ENCODE results near the gene USP28. TPM values are rescaled to one million over a fixed set of nuclear protein-coding genes. Genes with fewer than 3 reads are reported as not detected.
A peak's percentile ranks its signal among the peaks of the same experiment; 100 is the strongest.

USP28 gene
- total and polyA plus RNA-seq, 11 donors, result 28.8 to 172 (median 122) TPM

DNA sequence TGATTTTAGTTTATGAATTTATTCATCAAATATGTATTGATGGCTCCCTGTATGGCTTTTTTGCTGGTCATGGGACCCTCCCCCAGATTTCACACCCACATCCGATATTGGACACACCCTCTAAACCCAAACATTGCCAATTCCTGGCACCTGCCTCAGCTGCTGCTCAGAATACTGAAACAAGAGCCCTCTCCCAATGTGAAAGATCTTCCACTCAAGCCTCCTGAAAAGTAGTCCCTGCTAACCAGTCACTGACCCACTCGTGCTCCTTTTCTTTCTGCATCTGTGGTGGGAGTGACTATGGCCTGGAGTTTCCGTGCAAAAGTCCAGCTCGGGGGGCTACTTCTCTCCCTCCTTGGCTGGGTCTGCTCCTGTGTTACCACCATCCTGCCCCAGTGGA, 95.9 kb downstream of the USP28 start, which contains the start of gene CLDN25:
Gene CLDN25, plus strand, starts transcription at position 301 of the 400 bp plus-strand sequence. Its CDS starts 0 bp downstream, at position 301.
- peak within 1 kb of the TSS in 3 of 12 donors; percentile 60 to 69 (median 66) for H3K27ac ChIP-seq
- no peak for TF ChIP-seq POLR2A (IDR thresholded peaks at IDR 0.05)
- TF ChIP-seq, protein P1, sequence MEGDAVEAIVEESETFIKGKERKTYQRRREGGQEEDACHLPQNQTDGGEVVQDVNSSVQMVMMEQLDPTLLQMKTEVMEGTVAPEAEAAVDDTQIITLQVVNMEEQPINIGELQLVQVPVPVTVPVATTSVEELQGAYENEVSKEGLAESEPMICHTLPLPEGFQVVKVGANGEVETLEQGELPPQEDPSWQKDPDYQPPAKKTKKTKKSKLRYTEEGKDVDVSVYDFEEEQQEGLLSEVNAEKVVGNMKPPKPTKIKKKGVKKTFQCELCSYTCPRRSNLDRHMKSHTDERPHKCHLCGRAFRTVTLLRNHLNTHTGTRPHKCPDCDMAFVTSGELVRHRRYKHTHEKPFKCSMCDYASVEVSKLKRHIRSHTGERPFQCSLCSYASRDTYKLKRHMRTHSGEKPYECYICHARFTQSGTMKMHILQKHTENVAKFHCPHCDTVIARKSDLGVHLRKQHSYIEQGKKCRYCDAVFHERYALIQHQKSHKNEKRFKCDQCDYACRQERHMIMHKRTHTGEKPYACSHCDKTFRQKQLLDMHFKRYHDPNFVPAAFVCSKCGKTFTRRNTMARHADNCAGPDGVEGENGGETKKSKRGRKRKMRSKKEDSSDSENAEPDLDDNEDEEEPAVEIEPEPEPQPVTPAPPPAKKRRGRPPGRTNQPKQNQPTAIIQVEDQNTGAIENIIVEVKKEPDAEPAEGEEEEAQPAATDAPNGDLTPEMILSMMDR (IDR thresholded peaks at IDR 0.05), result no peak
- no peaks in the 10 kb centered on the region for H3K9me3 ChIP-seq
- intact Hi-C loops (cut with DNase I), result no loop called here
- no peak for ATAC-seq
- H3K36me3 ChIP-seq, result no peaks in the 10 kb centered on the region
- peaks cover 0 to 8% (median 0%) of the 10 kb centered on the region in 9 donors for H3K27me3 ChIP-seq
- no peak within 1 kb of the TSS for H3K4me3 ChIP-seq
- 80 to 93% (median 87%) methylated on average over 4 of the region's 4 CpGs for WGBS, 4 donors
- DNase-seq, result no peak
- peaks cover 0 to 18% (median 6%) of the 10 kb centered on the region in 12 donors for H3K4me1 ChIP-seq

DNA sequence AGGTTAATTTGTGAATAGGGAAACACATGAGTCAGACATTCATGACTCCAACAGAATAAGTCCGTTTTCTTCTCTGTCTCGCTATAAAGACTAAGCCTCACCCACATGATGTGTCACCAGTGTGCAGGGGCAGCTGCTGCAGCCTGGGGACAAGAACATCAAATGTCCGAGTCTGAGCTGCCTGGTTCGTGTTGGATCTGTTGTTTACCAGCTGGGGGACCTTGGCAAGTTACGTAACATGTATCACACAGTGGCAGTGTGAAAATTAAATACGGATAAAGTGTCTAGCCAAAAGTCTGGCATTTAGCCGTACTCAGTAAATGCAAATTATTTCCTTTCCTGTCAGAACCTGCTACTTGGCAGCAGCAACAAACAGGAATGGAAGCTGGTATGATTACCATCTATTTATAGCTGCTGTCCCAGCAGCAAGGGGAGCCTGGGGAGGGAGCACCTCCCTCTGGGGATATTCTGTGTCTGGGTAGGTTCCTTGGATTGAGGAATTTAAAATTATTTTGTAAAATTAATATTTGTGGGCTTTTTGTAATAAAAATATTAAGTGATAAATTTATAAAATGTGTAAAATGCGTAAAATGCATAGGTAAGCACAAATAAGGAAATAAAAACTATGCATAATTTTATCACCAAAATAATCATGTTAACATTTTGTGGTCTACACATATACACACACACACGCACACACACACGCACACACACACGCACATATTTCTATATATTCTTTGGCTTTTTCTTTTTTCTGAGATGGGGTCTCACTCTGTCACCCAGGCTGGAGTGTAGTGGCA, 97.1 kb downstream of the USP28 start:
- peaks cover 0 to 21% (median 6%) of the 10 kb centered on the region in 12 donors for H3K4me1 ChIP-seq
- 29 to 38% (median 33%) methylated on average over 11 of the region's 11 CpGs for WGBS, 4 donors
- H3K27ac ChIP-seq, result peak overlapping the region; percentile 30 to 77 (median 64)
- TF ChIP-seq, protein P1 (IDR thresholded peaks at IDR 0.05), result peak in 1 of 12 donors; percentile 13
- no peak for TF ChIP-seq POLR2A (IDR thresholded peaks at IDR 0.05)
- DNase-seq, result peak in 4 of 5 donors; percentile 30 to 42 (median 40)
- intact Hi-C loops (cut with DNase I), result no loop called here
- H3K4me3 ChIP-seq, result peak overlapping the region in 8 of 12 donors; percentile 4 to 23 (median 19)
- H3K27me3 ChIP-seq, result peaks cover 0 to 8% (median 0%) of the 10 kb centered on the region in 9 donors
- ATAC-seq, result peak; percentile 50 to 66 (median 59)
- H3K9me3 ChIP-seq, result no peaks in the 10 kb centered on the region
- H3K36me3 ChIP-seq, result no peaks in the 10 kb centered on the region

DNA sequence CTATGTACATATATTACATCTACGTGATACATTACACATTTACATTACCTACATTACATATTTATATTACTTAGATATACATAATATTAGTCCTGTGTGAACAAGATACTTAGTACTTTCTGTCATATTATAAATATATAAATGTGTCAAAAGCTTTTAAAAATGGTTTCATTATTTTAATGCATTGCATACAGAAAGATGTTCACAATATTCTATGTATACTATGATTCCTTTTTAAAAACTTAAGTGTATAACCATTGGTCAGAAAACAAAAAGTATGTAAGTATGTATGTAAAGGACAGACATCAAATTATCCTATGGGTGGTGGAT, 101.2 kb downstream of the USP28 start:
- H3K36me3 ChIP-seq, result peaks cover 0 to 19% (median 4%) of the 10 kb centered on the region in 9 donors
- TF ChIP-seq, protein P1 (IDR thresholded peaks at IDR 0.05), result peak in 2 of 12 donors; percentile 0 to 19
- TF ChIP-seq POLR2A (IDR thresholded peaks at IDR 0.05), result no peak
- intact Hi-C loops (cut with DNase I), result no loop called here
- peaks cover 0 to 34% (median 15%) of the 10 kb centered on the region in 12 donors for H3K4me1 ChIP-seq
- H3K27me3 ChIP-seq, result peaks cover 0 to 5% (median 0%) of the 10 kb centered on the region in 9 donors
- ATAC-seq (no peak), DNase-seq (no peak)
- peak overlapping the region in 10 of 12 donors; percentile 72 to 89 (median 86) for H3K27ac ChIP-seq
- H3K4me3 ChIP-seq, result peak overlapping the region; percentile 72 to 94 (median 82)
- H3K9me3 ChIP-seq, result no peaks in the 10 kb centered on the region
- 0 to 2% (median 0%) methylated on average over 1 of the region's 1 CpG for WGBS, 4 donors
